Smooth muscle cell (in vitro differentiated cells): ENCODE results near the gene ENAH. TPM values are rescaled to one million over a fixed set of nuclear protein-coding genes. Genes with fewer than 3 reads are reported as not detected.

Source experiments
- DNase-seq: peaks from one replicate; lab custom pipeline; 2025; ENCODE audit not compliant: unreplicated experiment; lab: John Stamatoyannopoulos, UW
- H2AFZ ChIP-seq: fragments of 200-600 bp; sonication (generic); 2 replicates; pipeline ENCODE4 v1.6.0; 2016; ENCODE audit warnings: antibody characterized with exemption, low read depth, mild to moderate bottlenecking
- H3F3A ChIP-seq: fragments of 200-600 bp; sonication (generic); 2 replicates; pipeline ENCODE4 v1.6.0; 2017; ENCODE audit warnings: antibody characterized with exemption, low read depth
- H3K27ac ChIP-seq: fragments of 200-600 bp; sonication (generic); 2 replicates; pipeline ENCODE4 v1.5.1; 2016; ENCODE audit warnings: low read depth, mild to moderate bottlenecking
- H3K27me3 ChIP-seq: fragments of 200-600 bp; sonication (generic); 2 replicates; pipeline ENCODE4 v1.6.1; 2016; ENCODE audit warnings: low read depth, mild to moderate bottlenecking
- H3K36me3 ChIP-seq: fragments of 200-600 bp; sonication (generic); 2 replicates; pipeline ENCODE4 v1.5.1; 2016; ENCODE audit warnings: low read depth
- H3K4me1 ChIP-seq: fragments of 200-600 bp; sonication (generic); 2 replicates; pipeline ENCODE4 v1.5.1; 2016; ENCODE audit warnings: low read depth
- H3K4me2 ChIP-seq: fragments of 200-600 bp; sonication (generic); 2 replicates; pipeline ENCODE4 v1.6.0; 2016; ENCODE audit warnings: mild to moderate bottlenecking
- H3K4me3 ChIP-seq: fragments of 200-600 bp; sonication (generic); 2 replicates; pipeline ENCODE4 v1.5.1; 2016; ENCODE audit warnings: mild to moderate bottlenecking
- H3K79me2 ChIP-seq: fragments of 200-600 bp; sonication (generic); 2 replicates; pipeline ENCODE4 v1.6.0; 2016; ENCODE audit warnings: low read depth, mild to moderate bottlenecking
- H3K9ac ChIP-seq: fragments of 200-600 bp; sonication (generic); 2 replicates; pipeline ENCODE4 v1.6.0; 2016; ENCODE audit warnings: low read depth
- H3K9me3 ChIP-seq: fragments of 200-600 bp; sonication (generic); replicated peaks from 2 replicates; pipeline ENCODE4 v1.5.1; 2016; ENCODE audit warnings: low read depth
- H4K20me1 ChIP-seq: fragments of 200-600 bp; sonication (generic); 2 replicates; pipeline ENCODE4 v1.6.0; 2016; ENCODE audit warnings: low read depth
- CTCF ChIP-seq: fragments of 200-600 bp; sonication (generic); IDR thresholded peaks from 2 replicates; pipeline ENCODE4 v1.5.1; 2017; ENCODE audit warnings: borderline replicate concordance, mild to moderate bottlenecking, antibody characterized with exemption; ENCODE audit not compliant: insufficient read depth, poor library complexity, severe bottlenecking
- WGBS: methylation state at CpG from one replicate; pipeline ENCODE4 v1.1.7; 2016; ENCODE audit warnings: low lambda C conversion rate; 5-methylcytosine and 5-hydroxymethylcytosine counted together
- polyA plus RNA-seq: library from polyadenylated mRNA; unstranded; fragments of >200 nt; fragmentation: Nextera tagmentation; extraction: Ambion mirVana; gene quantifications from 2 replicates; pipeline ENCODE4 v1.2.1, GENCODE V29; 2016
- total RNA-seq: library from RNA; depleted of rRNA; stranded (reverse); fragments of >200 nt; gene quantifications from 2 replicates; pipeline ENCODE4 v1.2.3, GENCODE V29; 2014

ENAH gene
- total and polyA plus RNA-seq, 2 experiments from 2014 or later: 39.3 to 147 TPM

GRCh38 chr1:225448146-225448805 lies 204.6 kb downstream of the ENAH start:
- Histone ChIP-seq H3K27ac (no peak overlapping the region), H3K4me1 (no peaks in the 10 kb centered on the region), H3K36me3 (no peaks in the 10 kb centered on the region), H3K9me3 (no peaks in the 10 kb centered on the region), H3K4me2 (no peak overlapping the region), H4K20me1 (no peaks in the 10 kb centered on the region), H3K4me3 (no peak overlapping the region), H2AFZ (no peak overlapping the region), H3K9ac (no peak overlapping the region), H3K27me3 (no peaks in the 10 kb centered on the region), H3F3A (no peaks in the 10 kb centered on the region), H3K79me2 (no peaks in the 10 kb centered on the region)
- DNase-seq: no peak
- no peak for TF ChIP-seq CTCF
- WGBS: 72% methylated on average over 9 of the region's 9 CpGs

- no peaks in the 10 kb centered on the region for H3K9me3 ChIP-seq
- TF ChIP-seq CTCF: no peak
- no peak for DNase-seq
- H2AFZ ChIP-seq: no peak overlapping the region
- H3K79me2 ChIP-seq: no peaks in the 10 kb centered on the region
- no peaks in the 10 kb centered on the region for H4K20me1 ChIP-seq
- no peak overlapping the region for H3K4me3 ChIP-seq
- no peaks in the 10 kb centered on the region for H3K36me3 ChIP-seq
- no peak overlapping the region for H3K27ac ChIP-seq
- H3F3A ChIP-seq: no peaks in the 10 kb centered on the region
- H3K4me2 ChIP-seq: no peak overlapping the region
- H3K4me1 ChIP-seq: no peaks in the 10 kb centered on the region
- WGBS: 71% methylated on average over 8 of the region's 8 CpGs
- no peak overlapping the region for H3K9ac ChIP-seq
- no peaks in the 10 kb centered on the region for H3K27me3 ChIP-seq
Observed at GRCh38 chr1:225447650-225448089, 205.3 kb downstream of the ENAH start.

- H3K4me3 ChIP-seq: no peak overlapping the region
- no peaks in the 10 kb centered on the region for H3K27me3 ChIP-seq
- no peaks in the 10 kb centered on the region for H3K79me2 ChIP-seq
- DNase-seq: no peak
- H2AFZ ChIP-seq: no peak overlapping the region
- no peaks in the 10 kb centered on the region for H3K36me3 ChIP-seq
- H3K27ac ChIP-seq: no peak overlapping the region
- H3F3A ChIP-seq: no peaks in the 10 kb centered on the region
- no peaks in the 10 kb centered on the region for H3K4me1 ChIP-seq
- no peak overlapping the region for H3K4me2 ChIP-seq
- no peak for TF ChIP-seq CTCF
- no peak overlapping the region for H3K9ac ChIP-seq
- H4K20me1 ChIP-seq: no peaks in the 10 kb centered on the region
- H3K9me3 ChIP-seq: no peaks in the 10 kb centered on the region
- 57% methylated on average over 9 of the region's 9 CpGs for WGBS
Observed at GRCh38 chr1:225446981-225447615, 205.8 kb downstream of the ENAH start.

GRCh38 chr1:225446595-225446960 lies 206.3 kb downstream of the ENAH start:
- no peaks in the 10 kb centered on the region for H4K20me1 ChIP-seq
- H3K4me3 ChIP-seq: no peak overlapping the region
- no peak for DNase-seq
- H3K27ac ChIP-seq: no peak overlapping the region
- no peaks in the 10 kb centered on the region for H3F3A ChIP-seq
- H3K4me2 ChIP-seq: no peak overlapping the region
- no peaks in the 10 kb centered on the region for H3K4me1 ChIP-seq
- no peaks in the 10 kb centered on the region for H3K79me2 ChIP-seq
- TF ChIP-seq CTCF: no peak
- no peaks in the 10 kb centered on the region for H3K36me3 ChIP-seq
- no peaks in the 10 kb centered on the region for H3K27me3 ChIP-seq
- H3K9me3 ChIP-seq: no peaks in the 10 kb centered on the region
- no peak overlapping the region for H2AFZ ChIP-seq
- no peak overlapping the region for H3K9ac ChIP-seq
- WGBS: 52% methylated on average over 7 of the region's 7 CpGs
